Mesothelial cell of epicardium (in vitro differentiated cells): Measurements from ENCODE around the gene DCTN3. TPM values are rescaled to one million over a fixed set of nuclear protein-coding genes. Genes with fewer than 3 reads are reported as not detected.

Experiments
- DNase-seq, 2 experiments: peaks; one replicate each; pipeline ENCODE4 v3.0.0; 2021; ENCODE audit warnings: low spot score in 2 of 2; ENCODE audit not compliant: unreplicated experiment in 2 of 2
- H3K27ac Mint-ChIP-seq: 2 replicates; pipeline ENCODE4 v1.8.0; 2021; ENCODE audit warnings: mixed read lengths
- H3K27me3 Mint-ChIP-seq: 2 replicates; pipeline ENCODE4 v1.8.0; 2021; ENCODE audit warnings: low read depth, mixed read lengths
- H3K36me3 Mint-ChIP-seq: 2 replicates; pipeline ENCODE4 v1.8.0; 2021; ENCODE audit warnings: mixed read lengths
- H3K4me1 Mint-ChIP-seq: 2 replicates; pipeline ENCODE4 v1.8.0; 2021; ENCODE audit warnings: mixed read lengths
- H3K4me3 Mint-ChIP-seq: 2 replicates; pipeline ENCODE4 v1.8.0; 2021; ENCODE audit warnings: mild to moderate bottlenecking, moderate library complexity, mixed read lengths
- H3K9me3 Mint-ChIP-seq: 2 replicates; pipeline ENCODE4 v1.8.0; 2021; ENCODE audit warnings: mixed read lengths
- CTCF ChIP-seq: fragments of 200-600 bp; sonication (generic); IDR thresholded peaks from one replicate; pipeline ENCODE4 v1.5.0; 2021; ENCODE audit warnings: antibody characterized with exemption; ENCODE audit not compliant: unreplicated experiment
- total RNA-seq: library from RNA; stranded (reverse); gene quantifications from 3 replicates; pipeline ENCODE4 v1.2.1, GENCODE V29; 2021

The DCTN3 gene
- total RNA-seq, result 76.7 to 80.1 TPM (median 77.1 TPM) in 3 replicates

- peak within 1 kb of the TSS; percentile 78 for H3K27ac Mint-ChIP-seq
- DNase-seq, result peak; percentile 76 to 82
- H3K4me1 Mint-ChIP-seq, result peaks cover 14% of the 10 kb centered on the region
- peaks cover 35% of the 10 kb centered on the region for H3K27me3 Mint-ChIP-seq
- H3K9me3 Mint-ChIP-seq, result no peaks in the 10 kb centered on the region
- peak within 1 kb of the TSS; percentile 89 for H3K4me3 Mint-ChIP-seq
- no peak for TF ChIP-seq CTCF
- H3K36me3 Mint-ChIP-seq, result peaks cover 8% of the 10 kb centered on the region
These were observed at the start of gene DCTN3 for GRCh38 chr9:34620061-34620994. DCTN3 (minus strand) TSS chr9:34620495; CDS start chr9:34620464, 31 bp downstream.

GRCh38 chr9:34665381-34666250 is 45.3 kb upstream of the DCTN3 start:
- peak overlapping the region; percentile 98 for H3K27ac Mint-ChIP-seq
- peak; percentile 85 to 87 for DNase-seq
- H3K27me3 Mint-ChIP-seq, result no peaks in the 10 kb centered on the region

GRCh38 chr9:34665067-34665380 is 44.7 kb upstream of the DCTN3 start:
- TF ChIP-seq CTCF, result no peak
- peaks cover 11% of the 10 kb centered on the region for H3K4me1 Mint-ChIP-seq
- peaks cover 30% of the 10 kb centered on the region for H3K36me3 Mint-ChIP-seq
- H3K27me3 Mint-ChIP-seq, result no peaks in the 10 kb centered on the region
- peak overlapping the region; percentile 90 for H3K27ac Mint-ChIP-seq
- H3K4me3 Mint-ChIP-seq, result peak overlapping the region; percentile 90
- DNase-seq, result no peak
- peaks cover 10% of the 10 kb centered on the region for H3K9me3 Mint-ChIP-seq

More at GRCh38 chr9:34665381-34666250, 45.3 kb upstream of the DCTN3 start:
- Mint-ChIP-seq H3K36me3 (peaks cover 26% of the 10 kb centered on the region), H3K4me1 (peaks cover 11% of the 10 kb centered on the region), H3K4me3 (peak overlapping the region; percentile 90), H3K9me3 (peaks cover 14% of the 10 kb centered on the region)
- no peak for TF ChIP-seq CTCF

GRCh38 chr9:34664281-34665066 is 44.2 kb upstream of the DCTN3 start:
- H3K4me1 Mint-ChIP-seq, result peaks cover 11% of the 10 kb centered on the region
- H3K9me3 Mint-ChIP-seq, result peaks cover 7% of the 10 kb centered on the region
- peak in 1 of 2 experiments; percentile 78 for DNase-seq
- TF ChIP-seq CTCF, result peak; percentile 58
- peaks cover 25% of the 10 kb centered on the region for H3K36me3 Mint-ChIP-seq
- H3K27ac Mint-ChIP-seq, result peak overlapping the region; percentile 90
- no peaks in the 10 kb centered on the region for H3K27me3 Mint-ChIP-seq
- peak overlapping the region; percentile 90 for H3K4me3 Mint-ChIP-seq

GRCh38 chr9:34663303-34663605 is 43.0 kb upstream of the DCTN3 start:
- Mint-ChIP-seq H3K4me1 (peaks cover 11% of the 10 kb centered on the region), H3K27ac (no peak overlapping the region), H3K27me3 (no peaks in the 10 kb centered on the region), H3K4me3 (no peak overlapping the region), H3K36me3 (peaks cover 16% of the 10 kb centered on the region), H3K9me3 (no peaks in the 10 kb centered on the region)
- DNase-seq, result no peak
- no peak for TF ChIP-seq CTCF
